Urinary bladder (tissue), 4 donors: ENCODE data around the gene SP1. TPM values are rescaled to one million over a fixed set of nuclear protein-coding genes. Genes with fewer than 3 reads are reported as not detected.
"Not testable (repeated sequence)": the region's sequence is repeated elsewhere in the genome, so short reads cannot be mapped to it uniquely, and the experiment has no call there.

ENCODE experiments used
- DNase-seq: peaks from one replicate; pipeline ENCODE4 v3.0.0-alpha.2; 2015; ENCODE audit errors: extremely low spot score
- H3K27ac ChIP-seq: one replicate; pipeline ENCODE4 v1.5.1; 2013; ENCODE audit warnings: low read depth, mild to moderate bottlenecking, moderate library complexity
- H3K36me3 ChIP-seq: one replicate; pipeline ENCODE4 v1.6.1; 2013; ENCODE audit warnings: mild to moderate bottlenecking, moderate library complexity; ENCODE audit not compliant: insufficient read depth
- H3K4me1 ChIP-seq: one replicate; pipeline ENCODE4 v1.6.1; 2013; ENCODE audit warnings: mild to moderate bottlenecking, moderate library complexity; ENCODE audit not compliant: insufficient read depth
- H3K4me3 ChIP-seq: one replicate; pipeline ENCODE4 v1.5.1; 2013; ENCODE audit warnings: low read depth, low read length
- WGBS: extraction: QIAGEN DNeasy Blood & Tissue Kit; methylation state at CpG from one replicate; pipeline ENCODE4 v1.1.7; 2013; 5-methylcytosine and 5-hydroxymethylcytosine counted together
- polyA plus RNA-seq: library from polyadenylated mRNA; stranded (reverse); fragments of 200-250 nt; gene quantifications from one replicate; pipeline ENCODE4 v1.2.3, GENCODE V29; 2013
- total RNA-seq: library from RNA; depleted of rRNA; stranded (reverse); fragments of >200 nt; gene quantifications from one replicate; pipeline ENCODE4 v1.2.3, GENCODE V29; 2014
- donor health status: healthy with polysubstance abuse.
- donor health status: healthy.

The SP1 gene
- total and polyA plus RNA-seq, 2 donors = 32.4 to 60.5 TPM

DNA sequence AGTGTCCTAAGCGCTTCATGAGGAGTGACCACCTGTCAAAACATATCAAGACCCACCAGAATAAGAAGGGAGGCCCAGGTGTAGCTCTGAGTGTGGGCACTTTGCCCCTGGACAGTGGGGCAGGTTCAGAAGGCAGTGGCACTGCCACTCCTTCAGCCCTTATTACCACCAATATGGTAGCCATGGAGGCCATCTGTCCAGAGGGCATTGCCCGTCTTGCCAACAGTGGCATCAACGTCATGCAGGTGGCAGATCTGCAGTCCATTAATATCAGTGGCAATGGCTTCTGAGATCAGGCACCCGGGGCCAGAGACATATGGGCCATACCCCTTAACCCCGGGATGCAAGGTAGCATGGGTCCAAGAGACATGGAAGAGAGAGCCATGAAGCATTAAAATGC, 31.0 kb downstream of the SP1 start:
- Histone ChIP-seq H3K4me3 (no peak overlapping the region), H3K36me3 (peaks cover 10% of the 10 kb centered on the region), H3K27ac (no peak overlapping the region), H3K4me1 (no peaks in the 10 kb centered on the region)
- 96% methylated on average over 5 of the region's 5 CpGs for WGBS
- no peak for DNase-seq

DNA sequence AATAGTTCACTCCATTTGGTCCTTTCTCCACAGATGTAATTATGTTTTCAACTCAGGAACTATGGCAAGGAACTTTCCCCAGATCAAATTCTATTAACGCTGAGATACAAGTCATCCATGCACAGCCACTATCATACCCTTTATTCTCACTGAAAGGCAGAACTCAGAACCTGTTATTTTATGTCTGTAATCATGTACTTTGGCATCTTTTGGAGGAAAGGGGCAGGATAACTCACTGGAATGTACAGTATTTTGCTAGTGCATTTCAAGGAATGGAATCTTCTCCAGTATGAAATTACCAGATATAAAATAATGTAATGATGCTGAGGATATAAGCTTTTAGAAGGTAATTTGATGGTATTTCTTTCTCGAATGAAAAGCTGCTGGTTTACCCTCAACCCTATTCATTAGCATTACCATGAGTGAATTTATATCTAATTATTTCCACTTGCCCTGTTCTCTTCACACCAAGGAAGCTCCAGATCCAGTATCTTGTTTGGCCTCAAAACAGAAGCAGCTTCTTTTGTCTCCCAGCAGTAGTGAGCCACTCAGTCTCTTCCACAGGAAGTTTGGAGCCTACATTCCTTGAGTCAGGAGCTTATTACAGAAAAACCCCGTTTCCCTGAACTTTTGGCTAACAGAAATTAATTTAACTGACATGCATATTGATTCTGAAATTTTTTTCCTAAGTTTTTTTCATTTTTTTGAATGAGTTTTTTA, 33.7 kb downstream of the SP1 start:
- no peaks in the 10 kb centered on the region for H3K4me1 ChIP-seq
- 64% methylated on average over 3 of the region's 3 CpGs for WGBS
- peaks cover 6% of the 10 kb centered on the region for H3K36me3 ChIP-seq
- H3K4me3 ChIP-seq = no peak overlapping the region
- no peak for DNase-seq
- H3K27ac ChIP-seq = no peak overlapping the region

DNA sequence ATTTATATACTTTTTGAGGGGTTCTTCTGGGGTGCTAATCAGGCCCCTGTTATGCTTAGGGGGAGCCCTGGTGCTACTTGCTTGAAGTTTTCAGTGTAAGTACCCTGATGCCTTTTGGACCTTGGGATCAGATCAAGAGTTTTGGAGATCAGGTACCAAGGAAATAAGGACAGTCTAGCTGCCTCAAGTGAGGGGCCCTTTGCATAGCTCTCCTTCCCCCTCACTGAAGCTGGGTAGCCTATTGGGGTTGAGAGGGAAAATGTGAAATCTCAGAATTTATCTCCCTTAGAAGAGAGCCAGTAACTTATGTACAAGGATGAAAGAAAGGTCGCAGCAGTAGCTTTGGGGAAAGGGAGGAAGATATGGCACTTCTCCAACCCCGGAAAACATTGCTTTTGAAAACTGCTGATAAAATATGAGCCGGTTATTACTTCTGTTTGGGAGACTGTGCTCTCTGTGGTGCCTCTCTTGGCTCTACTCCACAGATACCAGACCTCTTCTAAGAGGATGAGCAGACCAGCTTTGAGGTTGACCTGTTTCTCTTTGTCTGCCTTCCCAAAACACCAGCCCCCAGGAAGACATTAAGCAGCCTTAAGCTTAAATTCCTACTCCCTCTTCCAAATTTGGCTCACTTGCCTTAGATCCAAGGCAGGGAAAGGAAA, 34.9 kb downstream of the SP1 start:
- Histone ChIP-seq H3K4me1 (no peaks in the 10 kb centered on the region), H3K4me3 (no peak overlapping the region), H3K27ac (no peak overlapping the region), H3K36me3 (peaks cover 6% of the 10 kb centered on the region)
- DNase-seq = no peak
- WGBS = 28% methylated on average over 3 of the region's 3 CpGs

DNA sequence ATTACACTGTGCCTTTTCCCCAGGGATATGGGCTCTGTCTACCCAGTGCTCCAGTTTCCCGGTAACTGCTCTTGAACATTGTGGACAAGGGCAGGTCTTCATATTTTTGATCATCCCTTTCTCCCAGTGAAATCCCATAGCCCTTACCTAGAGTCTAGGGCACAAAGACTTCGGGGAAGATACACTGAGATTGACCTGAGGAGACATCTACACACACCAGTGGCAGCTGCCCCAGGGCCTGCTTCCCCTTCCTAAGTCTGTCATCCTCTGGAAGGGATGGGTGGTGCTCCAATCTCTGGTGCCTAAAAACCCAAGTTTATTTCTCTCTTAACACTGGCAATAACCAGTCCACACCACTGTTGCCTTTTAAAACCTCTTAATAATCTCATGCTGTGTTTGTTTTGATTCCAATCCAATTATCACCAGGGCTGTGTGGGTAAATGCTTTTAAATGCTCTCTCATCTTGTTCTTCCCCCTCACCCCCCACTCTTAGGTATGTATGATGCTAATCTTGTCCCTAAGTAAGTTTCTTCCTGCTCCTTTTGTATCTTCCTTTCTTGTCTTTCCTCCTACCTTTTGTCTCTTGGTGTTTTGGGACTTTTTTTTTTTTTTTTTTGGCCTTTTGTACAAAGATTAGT, 35.9 kb downstream of the SP1 start:
- not testable (repeated sequence) for H3K36me3 ChIP-seq, DNase-seq, H3K4me1 ChIP-seq, H3K4me3 ChIP-seq, H3K27ac ChIP-seq
- 60% methylated on average over 2 of the region's 2 CpGs for WGBS

DNA sequence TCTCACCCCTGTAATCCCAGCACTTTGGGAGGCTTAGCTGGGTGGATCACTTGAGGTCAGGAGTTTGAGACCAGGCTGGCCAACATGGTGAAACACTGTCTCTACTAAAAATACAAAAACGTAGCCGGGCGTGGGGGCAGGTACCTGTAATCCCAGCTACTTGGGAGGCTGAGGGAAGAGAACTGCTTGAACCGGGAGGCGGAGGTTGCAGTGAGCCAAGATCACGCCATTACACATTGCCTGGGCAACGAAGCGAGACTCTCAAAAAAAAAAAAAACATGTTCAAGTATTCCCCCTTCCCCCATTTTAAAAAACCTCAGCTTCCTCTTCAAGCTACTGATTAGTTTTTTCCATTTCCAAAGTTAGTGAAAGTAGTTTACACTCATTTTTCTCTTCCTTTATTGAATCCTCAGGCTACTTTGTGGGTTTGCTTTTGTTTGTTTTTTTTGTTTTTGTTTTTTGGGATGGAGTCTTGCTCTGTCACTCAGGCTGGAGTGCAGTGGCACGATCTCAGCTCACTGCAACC, 37.4 kb downstream of the SP1 start:
- DNase-seq, H3K36me3 ChIP-seq, H3K4me1 ChIP-seq, H3K27ac ChIP-seq, H3K4me3 ChIP-seq: not testable (repeated sequence)
- 80% methylated on average over 9 of the region's 9 CpGs for WGBS

DNA sequence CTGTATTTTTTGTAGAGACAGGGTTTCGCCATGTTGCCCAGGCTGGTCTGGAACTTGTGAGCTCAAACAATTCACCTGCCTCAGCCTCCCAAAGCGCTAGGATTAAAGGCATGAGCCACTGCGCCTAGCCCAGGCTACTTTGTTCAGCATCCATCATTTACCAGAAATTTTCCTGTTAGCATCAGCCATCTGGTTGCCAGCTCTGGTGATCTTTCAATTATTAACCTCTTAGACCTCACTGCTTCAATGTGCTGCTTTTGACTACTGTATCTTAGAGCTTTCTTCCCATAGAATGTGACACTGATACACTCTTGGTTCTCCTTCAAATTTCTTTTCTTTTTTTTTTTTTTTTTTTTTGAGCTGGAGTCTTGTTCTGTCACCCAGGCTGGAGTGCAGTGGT, 38.2 kb downstream of the SP1 start:
- no peaks in the 10 kb centered on the region for H3K4me1 ChIP-seq
- 93% methylated on average over 3 of the region's 3 CpGs for WGBS
- H3K27ac ChIP-seq = no peak overlapping the region
- no peak overlapping the region for H3K4me3 ChIP-seq
- DNase-seq = no peak
- no peaks in the 10 kb centered on the region for H3K36me3 ChIP-seq

DNA sequence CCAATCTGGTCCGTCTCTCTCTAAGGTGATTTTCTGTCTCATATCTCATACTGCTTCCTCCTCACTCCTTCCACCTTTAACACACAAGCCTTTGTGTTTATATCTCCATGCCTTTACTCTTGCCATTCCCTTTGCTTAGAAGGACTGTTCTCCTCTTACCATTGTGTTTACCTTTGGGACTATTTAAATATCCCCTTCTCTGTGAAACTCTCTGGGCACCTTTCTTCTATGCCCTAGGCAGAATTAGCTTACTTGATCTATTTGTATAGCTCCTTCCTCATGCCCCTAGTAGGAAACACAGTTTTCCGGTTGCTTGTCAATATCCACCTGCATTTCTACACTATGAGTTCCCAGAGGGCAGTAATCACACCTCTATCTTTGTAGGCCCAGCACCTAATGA, 39.8 kb downstream of the SP1 start:
- Histone ChIP-seq H3K4me3 (no peak overlapping the region), H3K36me3 (no peaks in the 10 kb centered on the region), H3K27ac (no peak overlapping the region), H3K4me1 (no peaks in the 10 kb centered on the region)
- WGBS = 84% methylated on average over 2 of the region's 2 CpGs
- no peak for DNase-seq

DNA sequence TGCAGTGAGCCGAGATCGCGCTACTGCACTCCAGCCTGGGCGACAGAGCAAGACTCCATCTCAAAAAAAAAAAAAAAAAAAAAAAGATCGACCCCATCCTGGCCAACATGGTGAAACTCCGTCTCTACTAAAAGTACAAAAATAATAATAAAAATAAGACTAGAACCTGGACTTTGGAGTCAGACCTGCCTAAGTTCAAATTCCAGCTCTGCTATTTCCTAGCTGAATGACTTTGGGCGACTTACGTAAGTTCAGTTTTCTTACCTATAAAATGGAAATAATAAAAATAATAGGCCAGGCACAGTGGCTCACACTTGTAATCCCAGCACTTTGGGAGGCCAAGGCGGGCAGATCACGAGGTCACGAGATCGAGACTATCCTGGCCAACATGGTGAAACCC, 42.3 kb downstream of the SP1 start:
- H3K4me3 ChIP-seq, H3K4me1 ChIP-seq, H3K36me3 ChIP-seq, DNase-seq, H3K27ac ChIP-seq: not testable (repeated sequence)
- WGBS = 91% methylated on average over 12 of the region's 12 CpGs

DNA sequence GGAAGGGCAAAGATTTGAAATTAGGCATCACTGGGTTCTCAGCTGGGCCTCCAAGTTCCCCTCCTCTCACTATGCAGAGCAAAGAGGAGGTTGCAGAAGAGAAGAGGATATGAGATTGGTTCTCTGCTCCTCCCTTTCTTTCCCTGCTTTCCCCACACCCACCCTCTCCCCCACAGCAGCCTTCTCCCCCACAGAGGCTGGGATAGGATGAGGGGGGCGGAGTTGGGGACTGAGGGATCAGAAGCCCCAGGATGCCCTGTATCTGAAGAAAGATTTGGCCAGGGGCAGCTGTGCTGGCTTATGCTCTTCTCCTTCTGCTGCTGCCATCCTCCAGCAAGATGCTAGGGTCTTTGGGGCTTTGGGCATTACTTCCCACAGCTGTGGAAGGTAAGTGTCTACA, 43.6 kb downstream of the SP1 start, which contains the start of gene AMHR2:
Gene AMHR2, plus strand, starts transcription at position 259 of the 400 bp plus-strand sequence. Its CDS starts 80 bp downstream, at position 339.
- H3K4me3 ChIP-seq = no peak within 1 kb of the TSS
- H3K4me1 ChIP-seq = no peaks in the 10 kb centered on the region
- H3K27ac ChIP-seq = no peak within 1 kb of the TSS
- H3K36me3 ChIP-seq = no peaks in the 10 kb centered on the region
- DNase-seq = no peak
- WGBS = 100% methylated on average over 1 of the region's 1 CpG

DNA sequence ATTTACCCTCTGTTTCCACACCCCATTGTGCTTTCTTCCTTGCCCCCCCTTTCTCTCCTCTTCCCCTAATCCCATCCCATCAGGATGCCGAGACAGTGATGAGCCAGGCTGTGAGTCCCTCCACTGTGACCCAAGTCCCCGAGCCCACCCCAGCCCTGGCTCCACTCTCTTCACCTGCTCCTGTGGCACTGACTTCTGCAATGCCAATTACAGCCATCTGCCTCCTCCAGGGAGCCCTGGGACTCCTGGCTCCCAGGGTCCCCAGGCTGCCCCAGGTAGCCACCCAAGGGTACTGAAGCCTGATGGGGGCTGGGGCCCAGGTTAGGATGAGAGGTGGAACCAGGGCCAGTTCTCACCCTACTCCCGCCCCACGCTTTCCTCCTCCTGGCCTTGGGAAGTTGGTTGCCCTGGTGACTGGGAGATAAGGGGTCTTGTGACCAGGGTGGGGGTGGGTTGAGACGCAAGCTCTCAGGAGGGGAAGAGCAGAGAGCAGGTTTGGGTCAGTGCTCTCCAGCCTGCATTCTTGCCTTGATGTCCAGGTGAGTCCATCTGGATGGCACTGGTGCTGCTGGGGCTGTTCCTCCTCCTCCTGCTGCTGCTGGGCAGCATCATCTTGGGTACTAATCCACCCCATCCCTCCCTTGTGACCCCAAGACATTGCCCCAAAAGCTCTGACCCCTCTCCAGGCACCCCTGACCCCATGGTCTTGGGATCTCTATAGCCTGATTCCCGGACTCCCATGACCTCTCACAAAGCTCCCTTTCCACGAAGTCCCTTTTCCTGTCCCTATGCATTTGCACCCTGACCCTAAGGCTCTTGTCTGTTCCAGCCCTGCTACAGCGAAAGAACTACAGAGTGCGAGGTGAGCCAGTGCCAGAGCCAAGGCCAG, 44.9 kb downstream of the SP1 start:
- 78% methylated on average over 9 of the region's 9 CpGs for WGBS
- H3K27ac ChIP-seq = no peak overlapping the region

DNA sequence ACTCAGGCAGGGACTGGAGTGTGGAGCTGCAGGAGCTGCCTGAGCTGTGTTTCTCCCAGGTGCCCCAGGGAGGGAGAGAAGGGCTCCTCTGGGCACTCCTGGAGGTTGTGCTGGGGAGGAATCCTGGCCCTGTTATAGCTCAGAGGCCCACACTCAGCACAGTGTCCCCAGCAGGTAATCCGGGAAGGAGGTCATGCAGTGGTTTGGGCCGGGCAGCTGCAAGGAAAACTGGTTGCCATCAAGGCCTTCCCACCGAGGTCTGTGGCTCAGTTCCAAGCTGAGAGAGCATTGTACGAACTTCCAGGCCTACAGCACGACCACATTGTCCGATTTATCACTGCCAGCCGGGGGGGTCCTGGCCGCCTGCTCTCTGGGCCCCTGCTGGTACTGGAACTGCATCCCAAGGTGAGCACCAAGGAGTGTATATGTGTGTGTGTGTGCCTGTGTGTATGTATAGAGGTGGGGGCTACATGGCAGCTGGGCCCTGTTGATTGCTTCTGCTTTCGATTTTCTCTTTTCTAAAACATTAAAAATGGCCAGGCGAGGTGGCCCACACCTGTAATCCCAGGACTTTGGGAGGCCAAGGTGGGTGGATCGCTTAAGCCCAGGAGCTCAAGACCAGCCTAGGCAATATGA, 45.7 kb downstream of the SP1 start:
- no peak for DNase-seq
- WGBS = 71% methylated on average over 11 of the region's 11 CpGs
- no peak overlapping the region for H3K27ac ChIP-seq
- H3K36me3 ChIP-seq = no peaks in the 10 kb centered on the region
- no peaks in the 10 kb centered on the region for H3K4me1 ChIP-seq
- H3K4me3 ChIP-seq = no peak overlapping the region

More for the DNA sequence above, 44.9 kb downstream of the SP1 start:
- Histone ChIP-seq H3K4me3 (no peak overlapping the region), H3K4me1 (no peaks in the 10 kb centered on the region), H3K36me3 (no peaks in the 10 kb centered on the region)
- no peak for DNase-seq

DNA sequence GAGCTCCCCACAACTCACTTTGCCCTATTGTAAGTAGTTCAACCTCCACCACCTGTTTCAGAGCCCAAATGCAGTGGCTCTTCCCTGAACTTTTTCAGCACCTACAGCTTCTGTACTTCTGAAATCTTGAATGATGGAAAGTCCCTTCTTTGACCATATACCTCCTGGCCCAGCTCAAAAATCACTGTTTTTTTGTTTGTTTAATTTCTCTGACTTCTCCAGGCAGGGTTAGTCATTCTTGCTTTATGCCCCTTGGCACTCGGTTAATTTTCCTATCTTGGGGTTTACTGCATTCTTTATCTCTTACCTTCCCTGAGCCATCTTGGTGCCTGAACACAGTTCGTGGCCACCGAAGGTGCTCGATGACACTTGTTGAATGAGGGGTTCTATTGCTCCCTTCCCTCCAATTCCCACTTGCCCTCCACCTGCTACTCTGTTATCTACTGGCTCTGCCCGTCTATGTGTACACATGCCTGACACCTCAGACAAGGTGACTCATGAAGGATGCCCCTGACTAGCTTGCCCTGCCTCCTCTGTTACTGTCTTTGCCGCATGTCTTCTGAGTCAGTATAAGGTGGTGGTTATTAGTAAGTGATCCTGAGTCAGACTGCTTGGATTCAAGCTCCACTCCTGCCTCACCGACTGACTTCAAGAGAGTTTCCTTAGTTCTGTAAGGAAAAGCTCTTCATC, 48.1 kb downstream of the SP1 start:
- 78% methylated on average over 7 of the region's 7 CpGs for WGBS
- H3K4me1 ChIP-seq = no peaks in the 10 kb centered on the region
- no peak overlapping the region for H3K4me3 ChIP-seq
- DNase-seq = no peak
- no peak overlapping the region for H3K27ac ChIP-seq
- H3K36me3 ChIP-seq = no peaks in the 10 kb centered on the region
